Sciatic nerve (tissue), 2 donors: Measurements from ENCODE around the gene PRSS3. TPM values are rescaled to one million over a fixed set of nuclear protein-coding genes. Genes with fewer than 3 reads are reported as not detected.
A peak's percentile ranks its signal among the peaks of the same experiment; 100 is the strongest.
"Not testable (repeated sequence)": the region's sequence is repeated elsewhere in the genome, so short reads cannot be mapped to it uniquely, and the experiment has no call there.

Source experiments
- ATAC-seq: fragments of 200-7000 bp; cut with Tn5 transposase; one replicate; pipeline ENCODE4 v1.9.1; 2020; ENCODE audit warnings: mild to moderate bottlenecking, moderate library complexity
- DNase-seq: peaks from one replicate; pipeline ENCODE4 v3.0.0-alpha.2; 2020; ENCODE audit warnings: low spot score
- intact Hi-C: fragments of 100-400 bp; cut with DNase I; formaldehyde crosslinking; loops from one replicate; pipeline ENCODE4 v1.14.2; 2022
- total RNA-seq: library from RNA; stranded (reverse); fragmentation: NEBNext Ultra II Directional; extraction: Animal tissue kit (Norgen Biotek cat#: 25700); gene quantifications from one replicate; pipeline ENCODE4 v1.2.1, GENCODE V29; 2021
- donor health status: DM: no; HTN: no; CAD: no.
- donor health status: DM: no; HTN: no; CAD: no.

Gene PRSS3
- total RNA-seq, 1 donor from 2014 or later: not detected

DNA sequence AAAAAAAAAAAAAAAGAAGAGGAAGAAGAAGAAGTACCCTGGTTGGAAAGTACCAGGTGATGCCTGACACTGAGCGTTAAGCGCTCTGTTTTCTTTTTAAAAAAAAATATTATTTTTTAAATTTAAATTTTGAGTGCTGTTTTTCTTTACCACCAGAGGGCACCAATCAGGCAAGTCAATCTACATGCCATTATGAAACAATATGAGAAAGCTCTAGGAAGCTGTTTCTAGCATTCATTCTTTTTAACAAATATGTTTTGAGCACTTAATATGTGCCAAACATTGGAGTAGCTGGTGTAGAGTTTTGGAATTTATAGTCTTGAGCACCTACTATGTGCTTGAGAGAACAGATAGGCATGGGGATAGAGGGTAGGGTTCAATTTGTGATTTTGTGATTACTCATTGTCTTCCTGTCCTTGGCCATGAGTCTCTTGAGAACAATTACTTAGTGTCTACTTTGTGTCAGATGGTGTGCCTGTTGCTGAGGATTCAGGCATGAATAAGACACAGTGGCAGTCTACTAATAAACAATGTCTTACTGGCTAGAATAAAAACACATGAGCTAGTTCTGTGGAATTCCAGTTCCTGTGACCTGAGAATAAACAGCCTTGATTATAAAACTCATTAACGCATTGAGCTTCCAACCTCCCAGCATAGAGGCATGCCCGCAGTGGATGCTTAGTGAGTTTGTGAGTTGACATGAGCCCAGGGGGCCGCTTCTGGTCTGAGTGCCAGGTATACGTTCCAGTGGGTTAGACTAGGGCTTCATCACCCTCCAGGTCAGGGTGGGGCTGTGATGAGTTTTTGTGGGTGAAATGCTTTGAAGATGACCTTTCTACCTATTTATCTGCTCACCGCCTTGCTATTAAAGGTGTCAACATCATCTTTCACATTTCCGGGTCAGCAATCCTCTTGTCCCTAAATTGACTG is 18.6 kb downstream of the PRSS3 start:
- peak; percentile 3 for ATAC-seq
- no peak for DNase-seq
- intact Hi-C loops: no loop called here

DNA sequence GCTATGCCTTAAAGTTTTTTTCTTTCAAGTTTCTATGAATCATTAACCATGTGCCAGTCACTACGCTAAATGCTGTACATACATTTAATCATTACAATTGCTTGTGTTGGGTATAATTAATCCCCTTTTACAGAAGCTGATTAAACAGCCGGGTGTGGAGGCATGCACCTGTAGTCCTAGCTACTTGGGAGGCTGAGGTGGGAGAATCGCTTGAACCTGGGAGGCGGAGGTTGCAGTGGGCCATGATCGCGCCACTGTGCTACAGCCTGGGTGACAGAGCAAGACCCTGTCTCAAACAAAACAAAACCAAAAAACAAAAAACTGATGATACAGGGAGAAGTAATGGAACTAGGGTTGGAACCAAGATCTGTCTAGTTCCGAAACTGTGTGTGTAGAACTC is 20.4 kb downstream of the PRSS3 start:
- intact Hi-C loops: no loop called here
- DNase-seq (no peak), ATAC-seq (no peak)

DNA sequence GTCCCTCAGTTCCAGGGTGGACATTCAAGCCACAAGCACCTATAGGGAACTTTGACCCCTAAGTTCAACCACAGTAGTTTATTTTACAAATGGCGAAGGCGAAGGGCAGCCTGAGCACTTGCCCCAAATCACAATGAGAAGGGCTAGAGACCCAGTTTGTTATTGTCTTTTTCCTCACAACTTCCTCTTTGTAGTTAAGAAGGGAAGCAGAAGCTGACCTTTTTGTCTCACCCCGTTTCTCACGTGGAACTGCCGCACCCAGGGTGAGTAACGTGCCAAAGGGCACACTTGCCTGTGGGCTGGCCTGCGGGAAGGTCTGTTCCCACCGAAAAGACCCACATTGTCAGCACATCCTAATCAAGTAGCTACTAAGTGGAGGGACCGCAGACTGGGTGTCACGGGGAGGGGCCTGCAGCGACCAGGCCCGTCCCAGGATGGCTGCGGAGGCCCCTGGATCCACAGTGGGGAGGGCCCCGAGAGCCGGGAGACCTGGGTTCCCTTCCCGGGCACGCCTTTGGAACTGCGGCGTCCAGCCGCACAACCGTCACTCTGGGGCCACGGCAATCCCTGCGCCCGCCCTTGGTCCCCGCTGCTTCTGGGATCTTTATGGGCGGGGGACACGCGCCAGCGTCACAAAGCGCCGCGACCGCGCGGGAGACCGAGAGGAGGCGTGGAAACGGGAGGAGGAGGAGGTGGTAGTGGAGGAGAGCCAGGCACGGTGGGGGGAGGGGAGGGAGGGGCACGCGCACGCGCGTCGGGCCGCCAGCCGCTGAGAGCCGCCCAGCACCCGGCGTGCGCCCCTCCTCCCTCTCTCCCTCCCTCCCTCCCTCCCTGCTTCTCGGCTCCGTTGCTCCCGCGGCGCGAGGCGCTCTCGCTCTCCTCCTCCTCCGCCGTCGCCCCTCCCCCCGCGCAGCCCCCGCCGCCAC is 21.2 kb downstream of the PRSS3 start, which contains the start of gene UBE2R2:
Gene UBE2R2 (plus strand): TSS at position 834 of the 926 bp plus-strand sequence. CDS start 598 bp downstream, outside the sequence.
- DNase-seq (peak; percentile 95), ATAC-seq (peak; percentile 94)
- intact Hi-C loops: no loop called here

DNA sequence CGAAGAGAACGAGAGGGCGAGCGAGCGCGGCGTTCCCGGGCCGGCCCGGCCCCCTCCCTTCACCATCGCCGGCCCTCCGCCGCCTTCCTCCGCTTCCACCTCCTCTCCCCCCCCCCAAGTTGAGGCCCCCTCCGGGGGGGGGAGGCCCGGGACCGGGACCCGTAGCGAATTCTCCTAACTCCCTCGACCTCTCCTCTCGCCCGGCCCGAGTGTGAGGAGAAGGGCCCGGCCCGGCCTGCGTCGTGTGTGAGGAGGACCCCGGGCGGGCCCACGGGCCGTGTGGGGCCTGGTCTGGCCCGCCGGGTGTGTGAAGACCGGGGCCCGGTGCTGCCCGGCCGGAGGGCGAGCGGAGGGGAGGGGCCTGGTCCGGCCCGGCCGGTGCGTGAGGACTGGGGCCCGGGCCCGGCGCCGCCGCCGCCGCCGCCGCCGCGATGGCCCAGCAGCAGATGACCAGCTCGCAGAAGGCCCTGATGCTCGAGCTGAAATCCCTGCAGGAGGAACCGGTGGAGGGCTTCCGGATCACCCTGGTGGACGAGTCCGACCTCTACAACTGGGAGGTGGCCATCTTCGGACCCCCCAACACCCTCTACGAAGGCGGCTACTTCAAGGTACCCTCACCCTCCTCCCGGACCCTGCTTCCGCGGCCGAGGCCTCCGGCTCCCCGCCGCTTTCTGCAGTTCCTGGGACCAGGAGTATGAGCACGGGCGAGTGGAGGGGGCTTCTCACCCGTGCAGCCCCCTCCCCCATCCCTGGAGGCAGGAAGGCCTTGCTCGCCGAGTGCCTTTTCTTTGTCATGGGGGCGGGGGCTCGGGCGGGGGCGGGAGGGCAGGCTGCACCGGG is 22.2 kb downstream of the PRSS3 start:
- DNase-seq (peak; percentile 79), ATAC-seq (peak; percentile 5)
- intact Hi-C loops: no loop called here

DNA sequence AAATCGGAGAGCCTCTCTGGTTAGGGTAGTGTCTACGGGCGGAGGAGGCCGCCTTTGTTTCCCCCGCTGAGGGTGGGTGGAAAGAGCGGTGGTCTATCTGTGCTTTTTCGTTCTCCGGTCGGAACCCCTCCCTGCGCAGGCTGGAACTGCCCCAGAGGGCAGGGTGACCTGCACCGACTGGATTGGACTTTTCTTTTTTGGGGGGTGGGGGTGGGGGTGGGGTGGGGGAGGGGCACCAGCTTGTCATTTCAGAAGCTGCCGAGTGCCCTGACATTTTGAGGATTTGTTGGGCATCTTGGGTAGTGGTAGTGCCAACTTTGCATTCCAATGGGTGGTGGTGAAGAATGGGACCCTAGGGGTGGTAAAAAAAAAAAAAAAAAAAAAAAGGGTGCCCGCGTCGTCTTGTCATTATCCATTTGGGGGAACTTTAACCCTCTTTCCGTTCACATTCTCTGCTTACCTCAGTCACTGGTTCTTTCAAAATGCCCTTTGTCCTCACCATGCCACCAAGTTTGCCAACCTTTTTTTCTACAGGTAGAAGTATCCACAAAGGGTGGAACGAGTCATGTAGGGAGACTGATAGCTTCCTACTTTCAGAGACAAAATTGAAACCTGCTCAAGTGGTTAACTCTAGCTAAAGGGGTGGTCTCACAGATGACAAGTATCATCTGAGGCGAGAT is 22.9 kb downstream of the PRSS3 start:
- DNase-seq (no peak), ATAC-seq (peak; percentile 0)
- intact Hi-C loops: no loop called here

DNA sequence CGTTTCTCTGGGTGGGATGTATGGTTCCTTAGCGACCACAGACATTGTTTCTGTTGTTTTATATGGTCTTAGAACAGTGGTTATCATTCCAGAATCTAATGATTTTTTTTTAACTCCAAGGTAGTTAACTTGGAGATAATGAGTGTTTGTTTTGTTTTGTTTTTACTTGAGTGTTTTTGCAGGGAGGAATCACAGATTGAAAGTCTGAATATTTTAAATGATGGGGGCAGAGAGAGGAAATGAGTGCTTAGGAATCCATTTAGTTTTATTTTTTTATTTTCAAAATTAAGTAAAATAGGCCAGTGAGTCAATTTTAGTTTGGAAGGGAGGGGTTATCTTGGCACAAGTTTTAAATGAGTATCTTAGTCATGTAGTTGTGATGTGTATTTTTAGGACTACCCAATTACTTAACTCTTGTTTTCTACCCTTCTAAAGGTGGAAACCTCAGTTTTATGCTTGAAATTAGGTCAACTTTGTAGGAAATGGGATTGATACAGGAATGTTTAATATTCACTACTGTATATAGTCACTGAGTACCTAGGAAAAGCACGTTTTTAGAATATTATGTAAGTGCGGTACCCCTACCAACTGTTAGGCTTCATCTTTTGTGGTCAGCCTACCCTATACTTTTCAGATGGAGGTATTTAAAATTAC is 23.6 kb downstream of the PRSS3 start:
- intact Hi-C loops: no loop called here
- ATAC-seq: no peak
- DNase-seq: no peak

DNA sequence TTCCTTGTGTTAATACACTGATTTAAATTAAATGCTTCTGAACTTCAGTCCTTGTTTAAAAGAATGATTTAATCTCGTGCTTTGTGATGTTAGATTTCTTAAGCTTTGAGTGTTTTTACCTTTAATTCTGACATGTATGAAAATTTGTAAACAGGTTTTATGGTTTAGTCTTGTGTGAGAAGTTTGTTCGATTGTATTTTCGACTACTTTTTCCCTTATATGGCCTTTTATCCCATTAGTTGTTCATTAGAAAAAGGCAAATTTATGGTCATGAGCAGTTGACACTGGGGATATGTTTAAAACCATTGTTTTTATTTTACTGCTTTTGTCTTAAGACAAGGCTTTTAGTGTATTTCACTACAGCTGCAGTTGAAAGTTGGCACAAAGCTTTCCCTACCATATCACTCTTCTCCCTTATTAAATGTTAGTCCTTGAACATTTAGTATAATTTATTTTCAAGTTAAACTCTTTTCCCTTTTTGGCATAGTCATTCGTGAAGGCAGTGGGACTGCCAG is 24.9 kb downstream of the PRSS3 start:
- ATAC-seq (no peak), DNase-seq (no peak)
- intact Hi-C loops: no loop called here

DNA sequence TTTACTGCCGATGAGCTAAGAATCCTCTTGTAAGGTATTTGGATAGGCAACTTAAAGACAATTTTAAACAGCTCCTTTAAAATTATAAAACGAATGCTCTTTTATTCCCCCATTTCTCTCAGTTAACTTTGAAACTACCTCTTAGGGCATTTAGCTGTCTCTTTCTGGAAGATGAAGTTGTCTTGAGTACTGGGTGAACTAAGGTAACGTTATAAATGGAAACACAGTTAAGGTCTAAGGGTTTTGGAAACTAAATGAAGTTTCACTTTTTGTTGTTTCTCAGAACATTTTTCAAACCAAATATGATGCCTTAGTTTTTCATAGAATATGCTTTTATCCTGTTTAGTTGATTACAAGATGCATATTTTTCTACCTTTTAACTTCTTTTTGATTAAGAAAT is 28.4 kb downstream of the PRSS3 start:
- DNase-seq: no peak
- no peak for ATAC-seq
- intact Hi-C loops: no loop called here

DNA sequence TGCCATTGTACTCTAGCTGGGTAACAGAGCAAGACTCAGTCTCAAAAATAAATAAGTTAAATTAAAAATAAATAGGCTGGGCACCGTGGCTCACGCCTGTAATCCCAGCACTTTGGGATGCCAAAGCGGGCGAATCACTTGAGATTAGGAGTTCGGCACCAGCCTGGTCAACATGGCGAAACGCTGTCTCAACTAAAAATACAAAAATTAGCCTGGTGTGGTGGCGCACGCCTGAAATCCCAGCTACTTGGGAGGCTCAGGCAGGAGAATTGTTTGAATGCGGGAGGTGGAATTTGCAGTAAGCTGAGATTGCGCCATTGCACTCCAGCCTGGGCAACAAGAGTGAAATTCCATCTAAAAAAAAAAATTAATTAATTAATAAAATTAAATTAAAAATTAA is 31.9 kb downstream of the PRSS3 start:
- intact Hi-C loops, DNase-seq, ATAC-seq: not testable (repeated sequence)

DNA sequence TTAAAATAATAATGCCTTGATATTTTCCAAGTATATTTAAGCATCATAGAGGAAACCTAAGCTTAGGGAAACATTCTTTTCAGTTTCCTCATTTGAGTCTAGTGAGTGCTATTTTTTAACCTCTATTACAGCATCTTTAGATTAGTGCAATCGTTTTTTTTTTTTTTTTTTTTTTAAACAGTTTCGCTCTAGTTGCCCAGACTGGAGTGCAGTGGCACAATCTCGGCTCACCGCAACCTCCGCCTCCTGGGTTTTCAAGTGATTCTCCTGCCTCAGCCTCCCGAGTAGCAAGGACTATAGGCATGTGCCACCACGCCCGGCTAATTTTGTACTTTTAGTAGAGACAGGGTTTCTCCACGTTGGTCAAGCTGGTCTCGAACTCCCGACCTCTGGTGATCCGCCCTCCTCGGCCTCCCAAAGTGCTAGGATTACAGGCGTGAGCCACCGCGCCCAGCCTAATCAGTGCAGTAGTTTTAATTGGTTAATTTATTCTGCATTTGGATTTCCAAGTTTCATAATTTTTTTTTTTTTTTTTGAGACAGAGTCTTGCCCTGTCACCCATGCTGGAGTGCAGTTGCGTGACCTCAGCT is 34.4 kb downstream of the PRSS3 start:
- DNase-seq, ATAC-seq, intact Hi-C loops: not testable (repeated sequence)

DNA sequence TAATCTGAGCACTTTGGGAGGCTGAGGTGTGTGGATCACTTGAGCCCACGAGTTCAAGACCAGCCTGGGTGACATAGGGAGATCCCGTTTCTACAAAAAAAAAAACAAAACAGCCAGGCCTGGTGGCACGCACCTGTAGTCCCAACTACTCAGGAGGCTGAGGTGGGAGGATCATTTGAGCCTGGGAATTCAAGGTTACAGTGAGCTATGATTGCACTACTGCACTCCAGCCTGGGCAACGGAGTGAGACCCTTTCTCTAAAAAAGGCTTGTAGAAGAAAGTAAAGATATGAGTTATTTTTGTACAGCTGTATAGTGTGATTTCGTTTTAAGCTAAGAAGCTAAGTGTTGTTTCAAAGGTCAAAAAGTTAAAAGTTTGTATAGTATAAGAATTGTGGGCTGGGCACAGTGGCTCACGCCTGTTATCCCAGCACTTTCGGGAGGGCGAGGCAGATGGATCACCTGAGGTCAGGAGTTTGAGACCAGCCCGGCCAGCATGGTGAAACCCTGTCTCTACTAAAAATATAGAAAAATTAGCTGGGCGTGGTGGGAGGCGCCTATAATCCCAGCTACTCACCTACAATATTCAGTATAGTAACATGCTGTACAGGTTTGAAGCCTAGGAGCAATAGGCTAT is 40.4 kb downstream of the PRSS3 start:
- ATAC-seq: no peak
- intact Hi-C loops: no loop called here
- DNase-seq: no peak

DNA sequence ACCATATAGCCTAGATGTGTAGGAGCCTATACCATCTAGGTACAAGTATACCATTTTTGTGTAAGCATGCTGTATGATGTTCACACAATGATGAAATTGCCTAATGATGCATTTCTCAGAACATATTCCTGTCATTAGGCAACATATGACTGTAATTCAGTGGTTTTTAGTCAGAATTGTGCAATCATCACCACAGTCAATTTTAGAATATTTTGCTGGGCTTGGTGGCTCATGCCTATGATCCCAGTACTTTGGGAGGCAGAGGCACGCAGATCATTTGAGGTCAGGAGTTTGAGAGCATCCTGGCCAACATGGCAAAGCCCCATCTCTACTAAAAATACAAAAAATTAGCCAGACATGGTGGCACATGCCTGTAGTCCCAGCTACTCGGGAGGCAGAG is 40.9 kb downstream of the PRSS3 start:
- DNase-seq, intact Hi-C loops: not testable (repeated sequence)
- peak; percentile 91 for ATAC-seq

DNA sequence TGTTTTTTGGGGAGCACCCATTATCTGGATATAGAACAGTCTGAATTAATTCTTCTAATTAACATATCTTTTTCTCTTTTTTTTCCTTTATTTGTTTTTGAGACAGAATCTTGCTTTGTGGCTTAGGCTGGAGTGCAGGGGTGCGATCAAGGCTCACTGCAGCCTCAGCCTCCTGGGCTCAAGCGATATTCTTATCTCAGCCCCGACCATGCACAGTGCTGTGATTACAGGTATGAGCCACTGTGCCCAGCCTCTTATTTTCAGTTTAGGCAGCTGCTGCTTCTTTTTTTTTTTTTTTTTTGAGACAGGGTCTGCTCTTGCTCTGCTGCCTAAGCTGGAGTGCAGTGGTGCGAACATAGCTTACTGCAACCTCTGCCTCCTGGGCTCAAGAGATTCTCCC is 41.8 kb downstream of the PRSS3 start:
- no peak for ATAC-seq
- no peak for DNase-seq
- intact Hi-C loops: no loop called here

DNA sequence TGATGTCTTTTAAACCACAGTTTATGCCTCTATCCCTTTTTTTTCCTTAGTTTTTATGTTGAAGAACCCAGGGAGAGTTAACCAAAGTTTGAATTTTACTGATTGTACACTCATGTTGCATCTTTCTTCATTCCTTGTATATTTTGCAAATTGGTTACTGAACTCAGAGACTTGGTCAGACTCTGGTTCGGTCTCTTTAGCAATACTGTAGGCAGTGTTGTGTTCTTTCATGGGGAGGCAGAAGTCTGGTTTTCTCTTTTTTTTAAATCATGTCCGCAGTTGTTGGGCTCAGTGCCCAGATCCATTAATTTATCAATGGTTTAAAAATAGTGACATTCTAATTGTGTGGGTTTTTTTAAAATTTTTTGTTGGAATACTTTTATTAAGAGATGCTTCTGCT is 45.0 kb downstream of the PRSS3 start:
- intact Hi-C loops: no loop called here
- ATAC-seq: no peak
- DNase-seq: no peak

DNA sequence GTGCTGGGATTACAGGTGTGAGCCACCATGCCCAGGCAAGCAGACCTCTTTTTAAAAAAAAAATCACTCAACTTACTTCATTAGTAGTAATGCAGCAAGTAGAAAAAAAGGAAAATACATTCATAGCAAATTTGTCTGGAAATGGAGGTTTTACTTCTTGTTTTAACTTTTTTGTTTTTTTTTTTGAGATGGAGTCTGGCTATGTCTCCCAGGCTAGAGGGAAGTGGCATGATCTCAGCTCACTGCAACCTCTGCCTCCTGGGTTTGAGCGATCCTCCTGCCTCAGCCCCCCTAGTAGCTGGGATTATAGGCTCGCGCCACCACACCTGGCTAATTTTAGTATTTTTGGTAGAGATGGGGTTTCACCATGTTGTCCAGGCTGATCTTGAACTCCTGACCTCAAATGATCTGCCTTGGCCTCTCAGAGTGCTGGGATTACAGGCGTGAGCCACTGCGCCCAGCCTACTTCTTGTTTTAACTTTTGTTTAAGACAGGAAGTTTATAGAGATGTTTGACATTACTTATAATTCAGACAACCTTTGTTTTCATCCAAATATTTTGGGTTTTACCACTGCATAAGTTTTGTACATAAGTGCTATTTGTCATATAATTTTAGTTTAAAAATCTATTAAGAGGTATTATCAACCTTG is 48.1 kb downstream of the PRSS3 start:
- intact Hi-C loops: no loop called here
- DNase-seq (no peak), ATAC-seq (no peak)

DNA sequence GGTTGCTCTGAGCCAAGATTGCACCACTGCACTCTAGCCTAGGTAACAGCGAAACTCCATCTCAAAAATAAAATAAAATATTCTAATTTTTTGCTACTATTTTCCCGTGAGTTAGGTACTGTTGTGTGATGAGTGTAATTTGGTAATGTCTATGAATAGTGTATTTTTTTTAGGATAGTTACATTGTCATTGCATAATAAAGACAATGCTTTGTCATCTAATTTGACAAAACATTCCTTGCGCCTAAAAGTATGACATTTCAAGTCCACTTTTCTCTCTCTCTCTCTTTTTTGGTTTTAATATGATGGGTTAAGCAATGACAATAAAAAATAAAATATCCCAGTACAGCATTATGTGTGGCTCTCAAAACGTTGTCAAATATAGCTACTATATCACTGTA is 50.9 kb downstream of the PRSS3 start:
- ATAC-seq (no peak), DNase-seq (no peak)
- intact Hi-C loops: no loop called here
